ENCODE results near the gene VSIG10L2.
A peak's percentile ranks its signal among the peaks of the same experiment; 100 is the strongest.

Gene VSIG10L2

DNA sequence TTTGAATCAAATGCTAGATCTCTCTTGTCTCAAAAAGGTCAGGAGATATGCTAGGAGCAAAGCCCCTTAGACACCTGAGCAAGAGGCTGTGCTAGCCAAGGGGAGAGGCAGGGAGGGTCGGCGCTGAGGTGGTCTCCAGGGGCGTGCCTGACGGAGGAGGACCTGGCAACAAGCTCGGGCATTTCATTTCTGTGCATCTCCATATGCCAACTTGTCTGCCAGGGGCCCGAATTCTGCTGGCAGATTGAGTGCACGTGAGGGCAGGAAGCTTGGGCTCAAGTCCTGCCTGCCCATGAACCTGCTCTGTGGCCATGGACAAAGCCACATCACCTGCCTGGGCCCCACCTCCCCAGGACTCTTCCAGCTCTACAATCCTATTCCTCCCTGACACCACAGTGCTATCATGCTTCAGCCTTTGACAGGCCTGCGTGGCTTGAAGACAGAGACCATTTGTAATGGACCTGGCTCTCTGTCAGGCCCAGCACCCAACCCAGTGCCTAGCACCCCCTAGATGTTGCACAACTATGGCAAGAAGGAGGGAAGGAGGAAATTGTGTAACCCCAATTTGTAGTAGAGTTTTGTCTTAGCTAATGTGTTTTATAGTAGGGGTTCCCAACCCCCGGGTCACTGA, 16.3 kb upstream of the VSIG10L2 start:
- Histone ChIP-seq H2AK5ac (ENCODE audit: low read length, severe bottlenecking) (no peak overlapping the region), H3K9me3 (ENCODE audit: control insufficient read depth, low read length) (no peaks in the 10 kb centered on the region), H3K79me1 (replicated peaks; ENCODE audit: low read length, poor library complexity, severe bottlenecking) (no peaks in the 10 kb centered on the region), H3K4ac (ENCODE audit: low read depth in 1 of 2, low read length in 2 of 2) (no peak overlapping the region), H3K9ac (ENCODE audit: low read length) (no peak overlapping the region), H2BK15ac (ENCODE audit: low read depth, poor library complexity, severe bottlenecking) (no peak overlapping the region), H3K23ac (ENCODE audit: low read length in 2 of 2) (peak overlapping the region in 1 of 2 experiments; percentile 25), H4K91ac (ENCODE audit: low read length) (no peak overlapping the region), H3K4me3 (ENCODE audit: insufficient read depth in 1 of 2, low read depth in 1 of 2, low read length in 2 of 2) (no peak overlapping the region), H4K8ac (ENCODE audit: low read length) (no peak overlapping the region), H3K36me3 (ENCODE audit: control insufficient read depth in 1 of 2, insufficient read depth in 2 of 2, low read depth in 1 of 2, low read length in 2 of 2) (no peaks in the 10 kb centered on the region), H3K4me1 (ENCODE audit: control insufficient read depth, insufficient read depth, low read depth, low read length) (no peaks in the 10 kb centered on the region), H3K27me3 (ENCODE audit: control insufficient read depth in 1 of 2, insufficient read depth in 1 of 2, low read length in 2 of 2) (peaks cover 11 to 46% of the 10 kb centered on the region in 2 experiments), H2BK5ac (ENCODE audit: low read depth, low read length, poor library complexity, severe bottlenecking) (no peak overlapping the region), H2BK120ac (ENCODE audit: low read depth, low read length) (no peak overlapping the region), H3K4me2 (ENCODE audit: low read length, poor library complexity, severe bottlenecking) (no peak overlapping the region), H3K27ac (ENCODE audit: low read length, poor library complexity, severe bottlenecking) (no peak overlapping the region), H3K14ac (ENCODE audit: low read length in 2 of 2) (no peak overlapping the region), H3K18ac (ENCODE audit: low read depth in 1 of 2, low read length in 2 of 2) (no peak overlapping the region), H2BK12ac (ENCODE audit: low read length in 2 of 2) (no peak overlapping the region), H2AFZ (ENCODE audit: low read depth, low read length) (no peak overlapping the region)
- no peak for DNase-seq
- 83% methylated on average over 9 of the region's 9 CpGs for WGBS

DNA sequence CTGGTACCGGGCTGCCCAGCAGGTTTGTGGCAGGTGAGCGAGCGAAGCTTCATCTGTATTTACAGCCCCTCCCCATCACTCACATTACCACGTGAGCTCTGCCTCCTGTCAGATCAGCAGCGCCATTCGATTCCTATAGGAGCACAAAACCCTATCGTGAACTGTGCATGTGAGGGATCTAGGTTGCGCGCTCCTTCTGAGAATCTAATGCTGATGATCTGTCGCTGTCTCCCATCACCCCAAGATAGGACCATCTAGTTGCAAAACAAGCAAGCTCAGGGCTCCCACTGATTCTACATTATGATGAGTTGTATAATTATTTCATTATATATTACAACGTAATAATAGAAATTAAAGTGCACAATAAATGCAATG, 15.8 kb upstream of the VSIG10L2 start:
- WGBS: 89% methylated on average over 11 of the region's 11 CpGs

GRCh38 chr11:125931116-125931515, 14.7 kb upstream of the VSIG10L2 start:
- Histone ChIP-seq H3K4ac (ENCODE audit: low read depth in 1 of 2, low read length in 2 of 2) (no peak overlapping the region), H3K4me3 (ENCODE audit: insufficient read depth in 1 of 2, low read depth in 1 of 2, low read length in 2 of 2) (no peak overlapping the region), H2BK15ac (ENCODE audit: low read depth, poor library complexity, severe bottlenecking) (no peak overlapping the region), H3K18ac (ENCODE audit: low read depth in 1 of 2, low read length in 2 of 2) (no peak overlapping the region), H3K27ac (ENCODE audit: low read length, poor library complexity, severe bottlenecking) (no peak overlapping the region), H3K36me3 (ENCODE audit: control insufficient read depth in 1 of 2, insufficient read depth in 2 of 2, low read depth in 1 of 2, low read length in 2 of 2) (no peaks in the 10 kb centered on the region), H3K23ac (ENCODE audit: low read length in 2 of 2) (no peak overlapping the region), H3K4me1 (ENCODE audit: control insufficient read depth, insufficient read depth, low read depth, low read length) (no peaks in the 10 kb centered on the region), H2AFZ (ENCODE audit: low read depth, low read length) (no peak overlapping the region), H2BK12ac (ENCODE audit: low read length in 2 of 2) (no peak overlapping the region), H3K4me2 (ENCODE audit: low read length, poor library complexity, severe bottlenecking) (no peak overlapping the region), H4K91ac (ENCODE audit: low read length) (no peak overlapping the region), H2BK120ac (ENCODE audit: low read depth, low read length) (no peak overlapping the region), H3K79me1 (replicated peaks; ENCODE audit: low read length, poor library complexity, severe bottlenecking) (no peaks in the 10 kb centered on the region), H3K27me3 (ENCODE audit: control insufficient read depth in 1 of 2, insufficient read depth in 1 of 2, low read length in 2 of 2) (peaks cover 11 to 32% of the 10 kb centered on the region in 2 experiments), H2AK5ac (ENCODE audit: low read length, severe bottlenecking) (no peak overlapping the region), H3K9ac (ENCODE audit: low read length) (no peak overlapping the region), H2BK5ac (ENCODE audit: low read depth, low read length, poor library complexity, severe bottlenecking) (no peak overlapping the region), H4K8ac (ENCODE audit: low read length) (no peak overlapping the region), H3K9me3 (ENCODE audit: control insufficient read depth, low read length) (no peaks in the 10 kb centered on the region), H3K14ac (ENCODE audit: low read length in 2 of 2) (no peak overlapping the region)
- DNase-seq: no peak
- WGBS: 59% methylated on average over 3 of the region's 3 CpGs

More for the DNA sequence above, 15.8 kb upstream of the VSIG10L2 start:
- H3K23ac ChIP-seq (ENCODE audit: low read length in 2 of 2): no peak overlapping the region
- H3K4me3 ChIP-seq (ENCODE audit: insufficient read depth in 1 of 2, low read depth in 1 of 2, low read length in 2 of 2): no peak overlapping the region
- H3K4me2 ChIP-seq (ENCODE audit: low read length, poor library complexity, severe bottlenecking): no peak overlapping the region
- no peak overlapping the region for H2BK15ac ChIP-seq (ENCODE audit: low read depth, poor library complexity, severe bottlenecking)
- H2AFZ ChIP-seq (ENCODE audit: low read depth, low read length): no peak overlapping the region
- H4K91ac ChIP-seq (ENCODE audit: low read length): no peak overlapping the region
- H3K18ac ChIP-seq (ENCODE audit: low read depth in 1 of 2, low read length in 2 of 2): no peak overlapping the region
- no peak overlapping the region for H2BK5ac ChIP-seq (ENCODE audit: low read depth, low read length, poor library complexity, severe bottlenecking)
- no peak overlapping the region for H3K27ac ChIP-seq (ENCODE audit: low read length, poor library complexity, severe bottlenecking)
- H3K9ac ChIP-seq (ENCODE audit: low read length): no peak overlapping the region
- H3K4ac ChIP-seq (ENCODE audit: low read depth in 1 of 2, low read length in 2 of 2): no peak overlapping the region
- no peaks in the 10 kb centered on the region for H3K4me1 ChIP-seq (ENCODE audit: control insufficient read depth, insufficient read depth, low read depth, low read length)
- no peak overlapping the region for H4K8ac ChIP-seq (ENCODE audit: low read length)
- no peaks in the 10 kb centered on the region for H3K9me3 ChIP-seq (ENCODE audit: control insufficient read depth, low read length)
- DNase-seq: no peak
- peaks cover 11 to 42% of the 10 kb centered on the region in 2 experiments for H3K27me3 ChIP-seq (ENCODE audit: control insufficient read depth in 1 of 2, insufficient read depth in 1 of 2, low read length in 2 of 2)
- no peak overlapping the region for H2BK12ac ChIP-seq (ENCODE audit: low read length in 2 of 2)
- no peak overlapping the region for H2AK5ac ChIP-seq (ENCODE audit: low read length, severe bottlenecking)
- H2BK120ac ChIP-seq (ENCODE audit: low read depth, low read length): no peak overlapping the region
- H3K14ac ChIP-seq (ENCODE audit: low read length in 2 of 2): no peak overlapping the region
- H3K36me3 ChIP-seq (ENCODE audit: control insufficient read depth in 1 of 2, insufficient read depth in 2 of 2, low read depth in 1 of 2, low read length in 2 of 2): no peaks in the 10 kb centered on the region
- no peaks in the 10 kb centered on the region for H3K79me1 ChIP-seq (replicated peaks; ENCODE audit: low read length, poor library complexity, severe bottlenecking)

GRCh38 chr11:125931668-125932067, 14.2 kb upstream of the VSIG10L2 start:
- Histone ChIP-seq H3K18ac (ENCODE audit: low read depth in 1 of 2, low read length in 2 of 2) (no peak overlapping the region), H4K91ac (ENCODE audit: low read length) (no peak overlapping the region), H3K4me1 (ENCODE audit: control insufficient read depth, insufficient read depth, low read depth, low read length) (no peaks in the 10 kb centered on the region), H2BK15ac (ENCODE audit: low read depth, poor library complexity, severe bottlenecking) (no peak overlapping the region), H2BK120ac (ENCODE audit: low read depth, low read length) (no peak overlapping the region), H3K9ac (ENCODE audit: low read length) (no peak overlapping the region), H3K27ac (ENCODE audit: low read length, poor library complexity, severe bottlenecking) (no peak overlapping the region), H3K9me3 (ENCODE audit: control insufficient read depth, low read length) (no peaks in the 10 kb centered on the region), H3K4ac (ENCODE audit: low read depth in 1 of 2, low read length in 2 of 2) (no peak overlapping the region), H3K14ac (ENCODE audit: low read length in 2 of 2) (no peak overlapping the region), H3K79me1 (replicated peaks; ENCODE audit: low read length, poor library complexity, severe bottlenecking) (no peaks in the 10 kb centered on the region), H2BK12ac (ENCODE audit: low read length in 2 of 2) (no peak overlapping the region), H3K36me3 (ENCODE audit: control insufficient read depth in 1 of 2, insufficient read depth in 2 of 2, low read depth in 1 of 2, low read length in 2 of 2) (no peaks in the 10 kb centered on the region), H3K4me3 (ENCODE audit: insufficient read depth in 1 of 2, low read depth in 1 of 2, low read length in 2 of 2) (no peak overlapping the region), H4K8ac (ENCODE audit: low read length) (no peak overlapping the region), H3K23ac (ENCODE audit: low read length in 2 of 2) (no peak overlapping the region), H2AK5ac (ENCODE audit: low read length, severe bottlenecking) (no peak overlapping the region), H2BK5ac (ENCODE audit: low read depth, low read length, poor library complexity, severe bottlenecking) (no peak overlapping the region), H3K4me2 (ENCODE audit: low read length, poor library complexity, severe bottlenecking) (no peak overlapping the region), H3K27me3 (ENCODE audit: control insufficient read depth in 1 of 2, insufficient read depth in 1 of 2, low read length in 2 of 2) (peaks cover 11 to 30% of the 10 kb centered on the region in 2 experiments), H2AFZ (ENCODE audit: low read depth, low read length) (no peak overlapping the region)
- DNase-seq: no peak
- WGBS: 78% methylated on average over 6 of the region's 6 CpGs
